ENCODE measurements around the gene ANKRD42.

DNA sequence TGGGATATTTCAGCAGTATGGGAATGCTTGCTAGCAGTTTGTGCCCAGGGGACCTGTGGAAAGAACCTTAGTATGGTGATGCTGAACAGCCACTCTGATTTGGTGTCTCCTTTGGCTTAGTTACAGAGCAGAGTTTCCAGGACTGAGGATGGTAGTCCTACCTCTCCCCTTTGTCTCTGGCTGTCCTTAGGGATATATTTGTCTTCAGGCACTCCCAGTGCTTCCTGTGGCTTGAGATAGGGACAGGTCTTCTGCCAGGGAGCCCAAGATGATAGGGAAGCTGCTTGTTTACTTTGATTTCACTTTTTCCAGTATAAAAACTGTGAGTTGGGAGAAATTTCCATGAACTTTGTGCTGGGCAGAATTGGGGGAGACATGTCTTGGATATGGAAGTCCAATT is 28.2 kb downstream of the ANKRD42 start:
- TF ChIP-seq POLR2A (IDR thresholded peaks at IDR 0.05) = no peak
- no peak for TF ChIP-seq CTCF (IDR thresholded peaks at IDR 0.05)
